NCI-H2029 treated with DMSO at 0.1 percent for 48 hours (cell line): Measurements from ENCODE around the gene YPEL3.
"Not testable (repeated sequence)": the region's sequence is repeated elsewhere in the genome, so short reads cannot be mapped to it uniquely, and the experiment has no call there.

Experiments used
- DNase-seq: peaks from one replicate; lab custom pipeline; 2025; lab: John Stamatoyannopoulos, UW

The YPEL3 gene

GRCh38 chr16:30116291-30117207, 20.5 kb upstream of the YPEL3 start:
- no peak for DNase-seq

- no peak for DNase-seq
Observed at GRCh38 chr16:30115238-30115637, 19.2 kb upstream of the YPEL3 start.

- DNase-seq, result not testable (repeated sequence)
Observed at GRCh38 chr16:30114833-30115232, 18.8 kb upstream of the YPEL3 start.

- DNase-seq, result no peak
Observed at GRCh38 chr16:30114411-30114810, 18.4 kb upstream of the YPEL3 start.

- no peak for DNase-seq
Observed at GRCh38 chr16:30113711-30114333, 17.8 kb upstream of the YPEL3 start.

GRCh38 chr16:30113031-30113710, 17.2 kb upstream of the YPEL3 start, which contains the start of gene GDPD3:
Gene GDPD3, minus strand, starts transcription at chr16:30113537. Its CDS starts 59 bp downstream, at chr16:30113478.
- no peak for DNase-seq

GRCh38 chr16:30112197-30113030, 16.4 kb upstream of the YPEL3 start:
- DNase-seq, result no peak

GRCh38 chr16:30110661-30111060, 14.6 kb upstream of the YPEL3 start:
- DNase-seq, result no peak

GRCh38 chr16:30108059-30108850, 12.2 kb upstream of the YPEL3 start:
- DNase-seq, result no peak

- no peak for DNase-seq
Observed at GRCh38 chr16:30104492-30104891, 8.5 kb upstream of the YPEL3 start.

GRCh38 chr16:30104090-30104489, 8.1 kb upstream of the YPEL3 start:
- no peak for DNase-seq

- no peak for DNase-seq
Observed at GRCh38 chr16:30096862-30097563, 1.0 kb upstream of the YPEL3 start.

GRCh38 chr16:30095166-30096078, 591 bp downstream of the YPEL3 start:
- DNase-seq, result no peak

- DNase-seq, result no peak
Observed at GRCh38 chr16:30094541-30095165, 1.4 kb downstream of the YPEL3 start.

GRCh38 chr16:30092373-30093010, 3.5 kb downstream of the YPEL3 start:
- peak; percentile 83 for DNase-seq

GRCh38 chr16:30091474-30092372, 4.3 kb downstream of the YPEL3 start, which contains the start of gene TBX6:
Gene TBX6, minus strand, starts transcription at chr16:30091924. Its CDS starts 731 bp downstream, at chr16:30091193.
- DNase-seq, result peak; percentile 68
